ENCODE results near the gene AKAP14. TPM values are rescaled to one million over a fixed set of nuclear protein-coding genes. Genes with fewer than 3 reads are reported as not detected.
"Not testable (repeated sequence)": the region's sequence is repeated elsewhere in the genome, so short reads cannot be mapped to it uniquely, and the experiment has no call there.

The AKAP14 gene
- total RNA-seq, 2 experiments from 2014 or later = not detected

- Mint-ChIP-seq H3K27ac (no peak overlapping the region), H3K36me3 (ENCODE audit: low read depth) (no peaks in the 10 kb centered on the region), H3K9me3 (peaks cover 5% of the 10 kb centered on the region), H3K4me3 (no peak overlapping the region), H3K27me3 (peaks cover 10% of the 10 kb centered on the region), H3K4me1 (ENCODE audit: low read depth) (peaks cover 11% of the 10 kb centered on the region)
- ChIA-PET CTCF (no interaction called here), POLR2A (no interaction called here)
- DNase-seq (no peak), ATAC-seq (no peak)
- TF ChIP-seq, protein P1, sequence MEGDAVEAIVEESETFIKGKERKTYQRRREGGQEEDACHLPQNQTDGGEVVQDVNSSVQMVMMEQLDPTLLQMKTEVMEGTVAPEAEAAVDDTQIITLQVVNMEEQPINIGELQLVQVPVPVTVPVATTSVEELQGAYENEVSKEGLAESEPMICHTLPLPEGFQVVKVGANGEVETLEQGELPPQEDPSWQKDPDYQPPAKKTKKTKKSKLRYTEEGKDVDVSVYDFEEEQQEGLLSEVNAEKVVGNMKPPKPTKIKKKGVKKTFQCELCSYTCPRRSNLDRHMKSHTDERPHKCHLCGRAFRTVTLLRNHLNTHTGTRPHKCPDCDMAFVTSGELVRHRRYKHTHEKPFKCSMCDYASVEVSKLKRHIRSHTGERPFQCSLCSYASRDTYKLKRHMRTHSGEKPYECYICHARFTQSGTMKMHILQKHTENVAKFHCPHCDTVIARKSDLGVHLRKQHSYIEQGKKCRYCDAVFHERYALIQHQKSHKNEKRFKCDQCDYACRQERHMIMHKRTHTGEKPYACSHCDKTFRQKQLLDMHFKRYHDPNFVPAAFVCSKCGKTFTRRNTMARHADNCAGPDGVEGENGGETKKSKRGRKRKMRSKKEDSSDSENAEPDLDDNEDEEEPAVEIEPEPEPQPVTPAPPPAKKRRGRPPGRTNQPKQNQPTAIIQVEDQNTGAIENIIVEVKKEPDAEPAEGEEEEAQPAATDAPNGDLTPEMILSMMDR (IDR thresholded peaks at IDR 0.05) = no peak
- intact Hi-C loops (cut with micrococcal nuclease) = no loop called here
These were observed 64.9 kb downstream of the AKAP14 start for GRCh38 chrX:119960625-119961024.

GRCh38 chrX:119966837-119967236 lies 71.1 kb downstream of the AKAP14 start:
- H3K4me1 Mint-ChIP-seq (ENCODE audit: low read depth); H3K27ac Mint-ChIP-seq; H3K27me3 Mint-ChIP-seq; ATAC-seq; H3K36me3 Mint-ChIP-seq (ENCODE audit: low read depth); CTCF ChIA-PET; intact Hi-C loops (cut with micrococcal nuclease); H3K9me3 Mint-ChIP-seq; DNase-seq; POLR2A ChIA-PET; H3K4me3 Mint-ChIP-seq: not testable (repeated sequence)

Other genes with a start within 250 kb of the AKAP14 start
- 100 to 1,000 TPM; 205 to 209 TPM for gene SEPTIN6, start 202.7 kb upstream of the AKAP14 start, total RNA-seq
- under 1 TPM in 1 of 2 experiments, not detected in 1; 0.23 TPM for gene SOWAHD, start 137.3 kb upstream of the AKAP14 start, total RNA-seq
- gene RPL39, start 104.3 kb upstream of the AKAP14 start, total RNA-seq = 1,000 to 10,000 TPM; 2,778 to 2,808 TPM
- gene UPF3B, start 42.9 kb upstream of the AKAP14 start, total RNA-seq = 10 to 100 TPM; 16.0 to 16.6 TPM
- 10 to 100 TPM; 32.3 to 33.2 TPM for gene RNF113A, start 24.2 kb upstream of the AKAP14 start, total RNA-seq
- 10 to 100 TPM; 85.5 to 90.6 TPM for gene NDUFA1, start 24.1 kb upstream of the AKAP14 start, total RNA-seq
- 10 to 100 TPM in 1 of 2 experiments, 1 to 10 TPM in 1; 10.0 to 12.2 TPM for gene NKAP, start 47.9 kb downstream of the AKAP14 start, total RNA-seq
- gene RHOXF2B, start 181.8 kb downstream of the AKAP14 start, total RNA-seq = not detected
- gene RHOXF1, start 220.0 kb downstream of the AKAP14 start, total RNA-seq = not detected